ENCODE measurements around the gene ZHX3. TPM values are rescaled to one million over a fixed set of nuclear protein-coding genes. Genes with fewer than 3 reads are reported as not detected.
A peak's percentile ranks its signal among the peaks of the same experiment; 100 is the strongest.

Gene ZHX3
- total and polyA plus RNA-seq, 2 donors (not counting 1 experiment from before 2014, with no cell fraction given) = 27.7 to 28.0 TPM

- Histone ChIP-seq H3K9ac (ENCODE audit: insufficient read depth, low read length) (no peak overlapping the region), H3K4me1 (ENCODE audit: control insufficient read depth, extremely low read depth, insufficient read depth, low read length) (peaks cover 21% of the 10 kb centered on the region), H2AFZ (ENCODE audit: low read length) (no peak overlapping the region), H3K4me3 (replicated peaks in 1 of 4; ENCODE audit: control extremely low read depth in 1 of 4, insufficient read depth in 1 of 4, low read depth in 3 of 4, low read length in 4 of 4) (no peak overlapping the region), H4K20me1 (ENCODE audit: control insufficient read depth, extremely low read depth, insufficient read depth, low read length) (no peaks in the 10 kb centered on the region), H3K36me3 (ENCODE audit: control insufficient read depth, insufficient read depth, low read length) (no peaks in the 10 kb centered on the region), H3K79me2 (ENCODE audit: control insufficient read depth, insufficient read depth, low read length) (peaks cover 15% of the 10 kb centered on the region), H3K27ac (ENCODE audit: insufficient read depth, low read length) (peak overlapping the region; percentile 76), H3K9me3 (ENCODE audit: control insufficient read depth, insufficient read depth, low read depth, low read length) (no peaks in the 10 kb centered on the region), H3K27me3 (ENCODE audit: control insufficient read depth, insufficient read depth, low read length) (no peaks in the 10 kb centered on the region), H3K4me2 (ENCODE audit: extremely low read depth, insufficient read depth, low read length) (no peak overlapping the region)
- TF ChIP-seq, protein P1, sequence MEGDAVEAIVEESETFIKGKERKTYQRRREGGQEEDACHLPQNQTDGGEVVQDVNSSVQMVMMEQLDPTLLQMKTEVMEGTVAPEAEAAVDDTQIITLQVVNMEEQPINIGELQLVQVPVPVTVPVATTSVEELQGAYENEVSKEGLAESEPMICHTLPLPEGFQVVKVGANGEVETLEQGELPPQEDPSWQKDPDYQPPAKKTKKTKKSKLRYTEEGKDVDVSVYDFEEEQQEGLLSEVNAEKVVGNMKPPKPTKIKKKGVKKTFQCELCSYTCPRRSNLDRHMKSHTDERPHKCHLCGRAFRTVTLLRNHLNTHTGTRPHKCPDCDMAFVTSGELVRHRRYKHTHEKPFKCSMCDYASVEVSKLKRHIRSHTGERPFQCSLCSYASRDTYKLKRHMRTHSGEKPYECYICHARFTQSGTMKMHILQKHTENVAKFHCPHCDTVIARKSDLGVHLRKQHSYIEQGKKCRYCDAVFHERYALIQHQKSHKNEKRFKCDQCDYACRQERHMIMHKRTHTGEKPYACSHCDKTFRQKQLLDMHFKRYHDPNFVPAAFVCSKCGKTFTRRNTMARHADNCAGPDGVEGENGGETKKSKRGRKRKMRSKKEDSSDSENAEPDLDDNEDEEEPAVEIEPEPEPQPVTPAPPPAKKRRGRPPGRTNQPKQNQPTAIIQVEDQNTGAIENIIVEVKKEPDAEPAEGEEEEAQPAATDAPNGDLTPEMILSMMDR (conservative IDR thresholded peaks at IDR 0.05 in 1 of 2, IDR thresholded peaks at IDR 0.05 in 1 of 2; ENCODE audit: low read depth in 1 of 2, low read length in 2 of 2) = no peak
- TF ChIP-seq EZH2 (IDR thresholded peaks at IDR 0.05; ENCODE audit: low read length, missing control alignments) = no peak
- DNase-seq (ENCODE audit: low read depth in 2 of 2) = no peak
These were observed 83.0 kb downstream of the ZHX3 start for GRCh38 chr20:41234546-41234945.

DNA sequence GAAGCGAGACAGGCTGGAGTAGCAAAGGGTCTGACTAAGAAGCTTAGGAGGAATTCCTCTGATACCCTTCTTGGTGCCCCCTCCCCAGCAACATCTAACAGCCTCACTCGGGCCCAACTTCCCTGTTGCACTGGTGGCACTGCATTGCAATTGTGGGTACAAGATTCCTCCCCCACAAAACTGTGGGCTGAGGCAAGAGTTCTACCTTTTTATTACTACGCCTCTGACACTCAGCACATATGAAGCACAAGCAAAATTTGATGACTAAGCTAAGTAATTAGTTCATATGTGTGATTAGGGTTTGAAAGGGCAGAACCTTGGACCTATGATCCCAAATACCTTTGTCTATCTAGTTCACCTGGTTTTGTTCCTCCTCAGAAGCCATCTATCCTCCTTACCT lies 83.5 kb downstream of the ZHX3 start:
- Histone ChIP-seq H4K20me1 (ENCODE audit: control insufficient read depth, extremely low read depth, insufficient read depth, low read length) (no peaks in the 10 kb centered on the region), H3K4me2 (ENCODE audit: extremely low read depth, insufficient read depth, low read length) (no peak overlapping the region), H3K9ac (ENCODE audit: insufficient read depth, low read length) (no peak overlapping the region), H3K9me3 (ENCODE audit: control insufficient read depth, insufficient read depth, low read depth, low read length) (no peaks in the 10 kb centered on the region), H3K79me2 (ENCODE audit: control insufficient read depth, insufficient read depth, low read length) (peaks cover 15% of the 10 kb centered on the region), H3K4me3 (replicated peaks in 1 of 4; ENCODE audit: control extremely low read depth in 1 of 4, insufficient read depth in 1 of 4, low read depth in 3 of 4, low read length in 4 of 4) (no peak overlapping the region), H3K36me3 (ENCODE audit: control insufficient read depth, insufficient read depth, low read length) (no peaks in the 10 kb centered on the region), H3K27me3 (ENCODE audit: control insufficient read depth, insufficient read depth, low read length) (no peaks in the 10 kb centered on the region), H3K4me1 (ENCODE audit: control insufficient read depth, extremely low read depth, insufficient read depth, low read length) (peaks cover 21% of the 10 kb centered on the region), H2AFZ (ENCODE audit: low read length) (no peak overlapping the region), H3K27ac (ENCODE audit: insufficient read depth, low read length) (peak overlapping the region; percentile 76)
- DNase-seq (ENCODE audit: low read depth in 2 of 2) = no peak
- no peak for TF ChIP-seq EZH2 (IDR thresholded peaks at IDR 0.05; ENCODE audit: low read length, missing control alignments)
- TF ChIP-seq, protein P1 (conservative IDR thresholded peaks at IDR 0.05 in 1 of 2, IDR thresholded peaks at IDR 0.05 in 1 of 2; ENCODE audit: low read depth in 1 of 2, low read length in 2 of 2) = no peak

GRCh38 chr20:41232973-41233926 lies 84.3 kb downstream of the ZHX3 start:
- no peak overlapping the region for H3K9ac ChIP-seq (ENCODE audit: insufficient read depth, low read length)
- no peak overlapping the region for H3K4me3 ChIP-seq (replicated peaks in 1 of 4; ENCODE audit: control extremely low read depth in 1 of 4, insufficient read depth in 1 of 4, low read depth in 3 of 4, low read length in 4 of 4)
- H2AFZ ChIP-seq (ENCODE audit: low read length) = no peak overlapping the region
- no peak for TF ChIP-seq EZH2 (IDR thresholded peaks at IDR 0.05; ENCODE audit: low read length, missing control alignments)
- TF ChIP-seq, protein P1 (conservative IDR thresholded peaks at IDR 0.05 in 1 of 2, IDR thresholded peaks at IDR 0.05 in 1 of 2; ENCODE audit: low read depth in 1 of 2, low read length in 2 of 2) = no peak
- DNase-seq (ENCODE audit: low read depth in 2 of 2) = peak; percentile 91 to 94
- H3K79me2 ChIP-seq (ENCODE audit: control insufficient read depth, insufficient read depth, low read length) = peaks cover 15% of the 10 kb centered on the region
- no peaks in the 10 kb centered on the region for H3K27me3 ChIP-seq (ENCODE audit: control insufficient read depth, insufficient read depth, low read length)
- H3K36me3 ChIP-seq (ENCODE audit: control insufficient read depth, insufficient read depth, low read length) = no peaks in the 10 kb centered on the region
- peak overlapping the region; percentile 73 for H3K4me2 ChIP-seq (ENCODE audit: extremely low read depth, insufficient read depth, low read length)
- H4K20me1 ChIP-seq (ENCODE audit: control insufficient read depth, extremely low read depth, insufficient read depth, low read length) = no peaks in the 10 kb centered on the region
- H3K27ac ChIP-seq (ENCODE audit: insufficient read depth, low read length) = peak overlapping the region; percentile 76
- no peaks in the 10 kb centered on the region for H3K9me3 ChIP-seq (ENCODE audit: control insufficient read depth, insufficient read depth, low read depth, low read length)
- H3K4me1 ChIP-seq (ENCODE audit: control insufficient read depth, extremely low read depth, insufficient read depth, low read length) = peaks cover 21% of the 10 kb centered on the region
